ENCODE measurements around the gene TRMU.
"Not testable (repeated sequence)": the region's sequence is repeated elsewhere in the genome, so short reads cannot be mapped to it uniquely, and the experiment has no call there.

The TRMU gene

GRCh38 chr22:46312056-46312455, 23.5 kb upstream of the TRMU start:
- no peak for DNase-seq
- Histone ChIP-seq H3K36me3 (replicated peaks) (no peaks in the 10 kb centered on the region), H3K27ac (no peak overlapping the region), H3K4me3 (ENCODE audit: low read depth, low read length) (no peak overlapping the region), H3K27me3 (replicated peaks) (no peaks in the 10 kb centered on the region)
- no peak for TF ChIP-seq CTCF (IDR thresholded peaks at IDR 0.05; ENCODE audit: low read depth, low read length, missing control alignments)
- in situ Hi-C loops (cut with HindIII; ENCODE audit: low pct_ligation_motif_present, low sequenced_read_pairs): loop anchor here (25.0 kb wide), 1 partner anchor 175 kb away; no protein-coding TSS in a partner anchor

- H3K36me3 ChIP-seq (replicated peaks); H3K4me3 ChIP-seq (ENCODE audit: low read depth, low read length); H3K27ac ChIP-seq; H3K27me3 ChIP-seq (replicated peaks); DNase-seq: not testable (repeated sequence)
- in situ Hi-C loops (cut with HindIII; ENCODE audit: low pct_ligation_motif_present, low sequenced_read_pairs): loop anchor here (25.0 kb wide), 1 partner anchor 176 kb away; no protein-coding TSS in a partner anchor
Measured at GRCh38 chr22:46312848-46313247, 22.7 kb upstream of the TRMU start.

- no peak for TF ChIP-seq CTCF (IDR thresholded peaks at IDR 0.05; ENCODE audit: low read depth, low read length, missing control alignments)
- Histone ChIP-seq H3K4me3 (ENCODE audit: low read depth, low read length) (no peak overlapping the region), H3K27me3 (replicated peaks) (no peaks in the 10 kb centered on the region), H3K36me3 (replicated peaks) (no peaks in the 10 kb centered on the region), H3K27ac (no peak overlapping the region)
- DNase-seq: no peak
- in situ Hi-C loops (cut with HindIII; ENCODE audit: low pct_ligation_motif_present, low sequenced_read_pairs): loop anchor here (25.0 kb wide), 1 partner anchor 179 kb away; no protein-coding TSS in a partner anchor
Measured at GRCh38 chr22:46315976-46316375, 19.5 kb upstream of the TRMU start.

GRCh38 chr22:46317646-46318045, 17.9 kb upstream of the TRMU start:
- in situ Hi-C loops (cut with HindIII; ENCODE audit: low pct_ligation_motif_present, low sequenced_read_pairs): loop anchor here (25.0 kb wide), 1 partner anchor 180 kb away; no protein-coding TSS in a partner anchor
- H3K27ac ChIP-seq: no peak overlapping the region
- no peaks in the 10 kb centered on the region for H3K36me3 ChIP-seq (replicated peaks)
- H3K4me3 ChIP-seq (ENCODE audit: low read depth, low read length): no peak overlapping the region
- no peaks in the 10 kb centered on the region for H3K27me3 ChIP-seq (replicated peaks)
- TF ChIP-seq CTCF (IDR thresholded peaks at IDR 0.05; ENCODE audit: low read depth, low read length, missing control alignments): no peak
- DNase-seq: no peak

- Histone ChIP-seq H3K36me3 (replicated peaks) (no peaks in the 10 kb centered on the region), H3K27ac (no peak overlapping the region), H3K4me3 (ENCODE audit: low read depth, low read length) (no peak overlapping the region), H3K27me3 (replicated peaks) (no peaks in the 10 kb centered on the region)
- no peak for TF ChIP-seq CTCF (IDR thresholded peaks at IDR 0.05; ENCODE audit: low read depth, low read length, missing control alignments)
- in situ Hi-C loops (cut with HindIII; ENCODE audit: low pct_ligation_motif_present, low sequenced_read_pairs): loop anchor here (25.0 kb wide), 1 partner anchor 181 kb away; no protein-coding TSS in a partner anchor
- no peak for DNase-seq
Measured at GRCh38 chr22:46318576-46318975, 16.9 kb upstream of the TRMU start.

- in situ Hi-C loops (cut with HindIII; ENCODE audit: low pct_ligation_motif_present, low sequenced_read_pairs): loop anchor here (25.0 kb wide), 1 partner anchor 182 kb away; no protein-coding TSS in a partner anchor
- Histone ChIP-seq H3K4me3 (ENCODE audit: low read depth, low read length) (no peak overlapping the region), H3K27me3 (replicated peaks) (no peaks in the 10 kb centered on the region), H3K27ac (no peak overlapping the region), H3K36me3 (replicated peaks) (no peaks in the 10 kb centered on the region)
- no peak for DNase-seq
- no peak for TF ChIP-seq CTCF (IDR thresholded peaks at IDR 0.05; ENCODE audit: low read depth, low read length, missing control alignments)
Measured at GRCh38 chr22:46319319-46319718, 16.2 kb upstream of the TRMU start.

Data from brain microvascular endothelial cell (primary cell).